ENCODE measurements around the gene MAP4K2.

Gene MAP4K2

DNA sequence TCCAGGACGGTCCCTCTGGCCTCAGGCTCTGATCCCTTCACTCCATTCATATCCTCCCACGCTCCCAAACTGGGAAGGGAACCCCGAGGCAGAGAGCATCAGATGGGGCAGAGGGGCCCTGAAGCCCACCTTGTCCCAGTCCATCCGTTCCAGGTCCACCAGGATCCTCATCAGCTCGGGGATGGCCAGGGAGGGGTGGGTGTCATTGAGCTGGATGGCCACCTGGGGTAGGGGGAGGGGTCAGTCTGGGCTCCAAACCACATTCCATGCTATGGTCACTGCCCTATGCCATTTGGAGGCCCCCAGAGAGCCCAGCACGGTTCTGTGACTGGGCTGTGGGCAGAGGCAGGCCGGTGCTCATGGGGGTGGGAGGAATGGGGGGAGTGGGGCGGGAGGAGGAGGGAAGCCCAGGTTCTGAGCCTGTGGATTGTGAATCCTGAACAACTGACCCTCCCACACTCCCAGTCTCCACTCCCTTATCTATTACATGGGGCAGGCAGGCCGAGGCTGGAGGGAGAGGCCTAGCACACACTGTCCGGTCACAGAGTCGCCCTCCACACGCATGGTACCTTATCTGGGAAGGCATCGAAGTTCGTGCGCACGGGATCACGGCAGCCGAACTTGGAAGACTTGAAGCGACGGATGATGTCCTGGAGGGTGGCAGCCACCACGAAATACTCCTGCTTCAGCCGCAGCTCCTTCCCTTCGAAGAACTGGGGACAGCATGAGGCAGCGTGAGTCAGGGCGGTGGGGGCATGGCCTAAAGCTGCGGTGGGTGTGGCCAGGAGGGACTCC, 48.7 kb downstream of the MAP4K2 start:
- DNase-seq (ENCODE audit: low spot score): no peak

DNA sequence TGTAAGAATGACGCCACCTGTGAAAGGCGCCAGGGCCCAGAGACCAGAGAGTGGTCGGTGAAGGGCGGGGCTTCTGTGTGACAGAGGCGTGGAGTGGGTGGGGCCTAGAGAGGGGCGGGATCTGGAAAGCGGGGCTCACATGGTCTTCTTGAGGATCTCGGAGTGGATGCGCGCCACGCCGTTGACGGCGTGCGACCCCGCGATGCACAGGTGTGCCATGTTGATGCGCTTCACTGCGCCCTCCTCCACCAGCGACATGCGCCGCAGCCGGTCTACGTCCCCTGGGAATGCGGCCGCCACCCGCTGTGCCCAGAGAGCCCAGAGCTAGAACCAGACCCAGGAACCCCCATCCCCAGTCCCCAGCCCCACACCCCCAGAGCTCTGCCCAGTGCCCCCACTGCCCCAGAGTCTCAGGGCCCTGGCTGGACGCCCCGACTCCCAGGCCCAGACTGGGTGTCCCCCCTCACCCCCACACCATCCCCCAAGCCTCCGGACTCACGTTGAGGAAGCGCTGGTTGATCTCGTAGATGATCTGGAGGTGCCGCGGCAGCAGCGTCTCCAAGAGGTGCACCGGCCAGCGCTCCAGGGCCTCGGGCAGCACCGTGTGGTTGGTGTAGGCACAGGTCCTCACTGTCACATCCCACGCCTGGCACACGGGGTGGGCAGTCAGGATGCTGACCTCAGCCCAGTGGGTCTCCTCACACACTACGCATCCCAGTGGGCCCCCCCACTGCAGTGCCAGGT, 49.5 kb downstream of the MAP4K2 start:
- no peak for DNase-seq (ENCODE audit: low spot score)

DNA sequence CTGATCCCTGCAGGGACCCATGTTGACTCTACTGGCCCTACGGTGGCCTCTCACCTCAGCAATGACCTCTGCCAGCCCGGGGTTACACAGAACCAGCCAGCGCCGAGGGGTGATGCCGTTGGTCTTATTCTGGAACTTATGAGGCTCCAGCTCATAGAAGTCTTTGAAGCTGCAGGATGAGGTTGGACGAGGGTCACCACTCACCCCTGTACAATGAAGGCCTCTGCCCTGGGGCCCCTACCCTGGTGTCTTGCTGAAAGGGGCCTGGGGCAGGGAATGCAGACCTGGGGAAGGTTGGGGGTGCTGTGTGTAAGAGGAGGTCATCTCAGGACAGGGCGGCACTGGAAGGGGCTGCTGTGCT, 50.0 kb downstream of the MAP4K2 start:
- no peak for DNase-seq (ENCODE audit: low spot score)

- DNase-seq (ENCODE audit: low spot score): no peak
Measured at GRCh38 chr11:64752175-64752970, 50.6 kb downstream of the MAP4K2 start.

GRCh38 chr11:64751580-64751979, 51.4 kb downstream of the MAP4K2 start:
- DNase-seq (ENCODE audit: low spot score): no peak

GRCh38 chr11:64751136-64751535, 51.9 kb downstream of the MAP4K2 start:
- no peak for DNase-seq (ENCODE audit: low spot score)

DNA sequence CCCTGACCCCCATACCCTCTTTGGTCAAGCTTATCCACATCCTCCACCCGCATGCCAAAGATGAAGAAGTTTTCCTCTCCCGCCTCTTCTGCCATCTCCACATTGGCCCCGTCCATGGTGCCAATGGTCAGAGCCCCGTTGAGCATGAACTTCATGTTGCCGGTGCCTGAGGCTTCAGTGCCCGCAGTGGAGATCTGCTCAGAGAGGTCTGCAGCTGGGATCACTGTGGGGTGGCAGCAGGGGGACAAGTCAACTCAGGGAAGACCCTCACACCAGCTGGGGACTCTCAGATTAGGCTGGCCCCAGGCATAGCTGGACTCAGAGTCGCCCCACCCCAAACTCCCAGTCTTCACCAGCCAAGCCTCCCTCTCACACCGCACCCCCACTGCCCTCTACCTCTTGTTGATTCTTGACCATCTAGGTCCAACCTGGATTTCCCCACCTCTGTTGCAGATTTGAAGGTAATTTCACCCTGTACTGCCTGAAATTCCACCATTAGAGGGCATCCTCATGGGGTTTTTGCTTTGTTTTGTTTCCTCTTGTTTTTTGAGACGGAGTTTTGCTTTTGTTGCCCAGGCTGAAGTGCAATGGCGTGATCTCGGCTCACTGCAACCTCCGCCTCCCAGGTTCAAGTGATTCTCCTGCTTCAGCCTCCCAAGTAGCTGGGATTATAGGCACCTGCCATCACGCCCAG, 52.5 kb downstream of the MAP4K2 start:
- no peak for DNase-seq (ENCODE audit: low spot score)

- no peak for DNase-seq (ENCODE audit: low spot score)
Measured at GRCh38 chr11:64747961-64748665, 54.9 kb downstream of the MAP4K2 start.

DNA sequence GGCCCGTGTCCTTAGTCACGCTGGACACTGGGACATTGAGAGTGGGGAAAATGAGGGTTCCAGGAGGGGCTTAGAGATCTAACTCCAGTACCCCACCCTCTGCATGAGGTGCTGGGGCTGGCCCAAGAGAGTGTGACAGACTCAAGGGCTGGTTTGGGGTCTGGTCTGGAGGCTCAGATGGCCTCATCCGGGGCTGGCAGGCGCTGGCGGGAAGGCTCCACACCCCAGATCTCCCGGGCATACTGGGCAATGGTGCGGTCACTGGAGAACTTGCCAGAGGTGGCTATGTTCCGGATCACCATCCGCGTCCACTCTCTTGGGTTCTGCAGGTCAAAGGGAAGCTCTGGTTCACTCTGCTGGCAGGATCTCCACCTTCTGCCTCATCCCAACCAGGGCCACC, 56.5 kb downstream of the MAP4K2 start:
- DNase-seq (ENCODE audit: low spot score): no peak

- DNase-seq (ENCODE audit: low spot score): no peak
Measured at GRCh38 chr11:64745521-64746328, 57.3 kb downstream of the MAP4K2 start.

GRCh38 chr11:64745189-64745520, 57.9 kb downstream of the MAP4K2 start:
- no peak for DNase-seq (ENCODE audit: low spot score)

- no peak for DNase-seq (ENCODE audit: low spot score)
Measured at GRCh38 chr11:64744544-64745188, 58.3 kb downstream of the MAP4K2 start.

- DNase-seq (ENCODE audit: low spot score): peak; percentile 68
Measured at GRCh38 chr11:64743591-64744543, 59.1 kb downstream of the MAP4K2 start, which contains the start of gene RASGRP2. Gene RASGRP2, minus strand, starts transcription at chr11:64744142. Its CDS starts 1,276 bp downstream, at chr11:64742866.

DNA sequence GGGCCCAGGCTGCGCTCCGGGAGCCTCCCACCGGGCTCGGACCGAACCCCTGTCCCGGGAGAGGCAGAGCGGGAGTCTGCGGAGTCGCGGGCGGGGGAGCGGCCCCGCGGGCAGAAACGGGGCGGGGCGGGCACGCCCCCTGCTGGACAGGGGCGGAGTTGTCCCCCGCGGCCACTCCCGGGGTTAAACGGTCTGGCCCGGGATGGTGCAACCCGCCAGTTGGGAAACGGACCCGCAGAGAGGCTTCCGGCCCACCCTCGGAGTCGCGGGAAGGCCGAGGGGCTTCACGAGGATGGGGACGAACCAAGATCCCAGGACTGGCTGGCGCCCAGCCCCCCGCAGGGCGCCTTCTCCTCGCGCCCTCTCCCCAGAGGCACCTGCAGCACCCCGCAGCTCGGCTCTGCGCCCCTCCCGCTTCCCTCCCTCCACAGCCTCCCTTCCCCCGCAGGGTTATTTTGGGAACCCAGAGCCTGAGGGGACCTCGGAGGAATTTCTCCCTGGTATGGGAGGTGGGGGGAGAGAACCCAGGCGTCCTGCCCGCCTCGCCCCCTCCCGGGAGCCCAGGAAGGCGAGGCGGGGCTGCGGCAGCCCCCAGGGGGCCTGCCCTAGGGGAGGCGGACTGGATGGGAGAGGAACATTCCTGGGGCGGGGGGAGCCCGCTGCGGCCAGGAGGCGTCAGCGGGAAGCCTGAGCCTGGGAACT, 60.0 kb downstream of the MAP4K2 start:
- peak; percentile 45 for DNase-seq (ENCODE audit: low spot score)

DNA sequence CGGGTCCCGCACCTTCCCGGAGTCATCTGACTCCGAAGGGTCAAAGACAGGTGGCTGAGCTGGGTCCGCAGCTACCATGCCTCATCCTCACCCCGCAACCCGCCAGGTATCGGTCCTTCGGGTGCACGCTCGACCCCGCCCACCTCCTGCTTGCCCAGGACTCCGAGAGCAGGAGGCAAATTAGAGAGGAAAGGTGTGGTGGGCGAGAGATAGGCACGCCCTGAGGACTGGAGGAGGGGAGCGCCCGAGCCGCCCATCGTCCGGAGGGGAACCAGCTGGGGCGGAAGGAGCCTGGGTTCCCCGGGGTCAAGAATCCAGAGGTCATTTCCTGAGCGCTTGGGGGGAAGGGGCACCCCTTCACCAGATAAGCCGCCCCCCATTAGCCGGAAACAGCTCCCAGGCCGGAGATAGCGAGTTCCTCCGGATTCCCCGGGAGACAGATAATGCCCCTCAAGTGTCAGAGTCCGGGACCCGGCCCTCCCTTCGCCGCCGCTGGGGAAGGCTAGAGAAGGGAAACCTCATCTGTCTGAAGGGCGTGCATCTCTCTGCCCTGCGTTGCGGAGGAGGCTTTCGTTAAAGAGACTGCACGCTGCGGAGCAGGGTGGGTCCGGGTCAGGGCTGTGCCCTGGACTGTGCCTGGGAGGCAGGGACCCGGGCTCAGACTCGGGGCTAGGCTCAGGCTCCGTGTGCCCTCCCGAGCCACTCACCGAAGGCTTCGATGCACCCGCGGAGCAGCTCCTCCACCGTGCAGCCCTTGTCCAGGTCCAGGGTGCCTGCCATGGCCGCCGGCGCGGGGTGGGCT, 60.7 kb downstream of the MAP4K2 start:
- peak; percentile 27 for DNase-seq (ENCODE audit: low spot score)

DNA sequence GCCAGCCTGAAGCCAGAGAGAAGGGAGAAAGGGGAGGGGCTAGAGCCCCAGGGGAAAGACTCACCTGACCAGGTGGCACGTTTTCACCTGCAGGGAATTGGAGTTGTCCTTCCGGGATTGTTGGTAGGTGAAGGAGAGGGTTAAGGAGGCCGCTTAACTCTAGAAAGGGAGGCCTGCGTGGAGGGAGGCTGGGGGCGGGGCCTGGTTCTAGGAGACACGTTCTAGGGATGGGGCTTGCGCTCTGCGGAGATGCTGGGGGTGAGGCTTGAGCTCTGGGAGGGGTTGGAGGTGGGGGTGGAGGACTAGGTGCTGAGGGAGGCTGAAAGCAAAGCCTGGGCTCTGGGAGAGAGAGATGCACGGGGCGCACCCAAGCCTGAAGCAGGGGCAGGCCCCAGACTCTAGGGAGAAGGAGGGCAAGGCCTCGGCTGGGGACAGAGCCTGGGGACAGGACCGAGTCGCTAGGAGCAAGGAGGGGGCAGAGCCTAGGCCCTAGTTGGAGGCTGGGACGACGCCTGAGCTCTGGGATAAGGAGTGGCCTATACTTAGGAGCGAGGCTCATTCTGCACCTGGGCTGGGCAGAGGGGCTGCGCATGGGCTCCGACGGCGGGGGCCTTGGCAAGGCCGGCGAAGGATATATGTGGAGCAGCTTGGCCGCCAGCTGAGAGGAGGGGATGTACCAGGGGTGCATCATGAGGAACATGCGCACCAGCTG, 61.5 kb downstream of the MAP4K2 start:
- DNase-seq (ENCODE audit: low spot score): no peak

- no peak for DNase-seq (ENCODE audit: low spot score)
Measured at GRCh38 chr11:64739871-64740270, 63.1 kb downstream of the MAP4K2 start.
